Measurements from ENCODE around the gene AGTPBP1.

DNA sequence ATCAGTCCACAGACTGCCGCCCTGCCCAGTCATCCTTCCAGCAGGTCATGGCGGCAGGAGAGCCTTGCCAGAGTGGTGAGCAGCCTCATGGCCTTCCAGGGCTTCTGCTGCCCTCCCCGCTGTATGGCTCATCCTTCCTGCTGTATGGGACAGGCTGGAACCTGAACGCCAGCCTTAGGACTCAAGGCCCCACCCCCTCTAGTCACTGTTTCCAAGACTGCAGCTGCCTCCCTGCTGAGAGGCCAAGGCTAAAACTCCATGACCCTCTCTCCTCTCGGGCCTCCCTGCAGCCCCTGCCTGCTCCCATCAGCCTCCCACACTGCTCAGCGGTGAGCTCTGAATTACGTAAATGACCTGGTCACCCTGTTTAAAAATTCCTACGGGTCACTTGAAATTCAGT is 227.5 kb downstream of the AGTPBP1 start:
- no peak for TF ChIP-seq EZH2 (IDR thresholded peaks at IDR 0.05; ENCODE audit: insufficient read depth, poor library complexity, severe bottlenecking)
- no peak for TF ChIP-seq EZH2phosphoT487 (IDR thresholded peaks at IDR 0.05; ENCODE audit: insufficient read depth, low read depth)

Data from GM23248 (cell line).